ENCODE data around the gene PRDX2. TPM values are rescaled to one million over a fixed set of nuclear protein-coding genes. Genes with fewer than 3 reads are reported as not detected.

Gene PRDX2
- total RNA-seq, 1 experiment from 2014 or later: 271 TPM

DNA sequence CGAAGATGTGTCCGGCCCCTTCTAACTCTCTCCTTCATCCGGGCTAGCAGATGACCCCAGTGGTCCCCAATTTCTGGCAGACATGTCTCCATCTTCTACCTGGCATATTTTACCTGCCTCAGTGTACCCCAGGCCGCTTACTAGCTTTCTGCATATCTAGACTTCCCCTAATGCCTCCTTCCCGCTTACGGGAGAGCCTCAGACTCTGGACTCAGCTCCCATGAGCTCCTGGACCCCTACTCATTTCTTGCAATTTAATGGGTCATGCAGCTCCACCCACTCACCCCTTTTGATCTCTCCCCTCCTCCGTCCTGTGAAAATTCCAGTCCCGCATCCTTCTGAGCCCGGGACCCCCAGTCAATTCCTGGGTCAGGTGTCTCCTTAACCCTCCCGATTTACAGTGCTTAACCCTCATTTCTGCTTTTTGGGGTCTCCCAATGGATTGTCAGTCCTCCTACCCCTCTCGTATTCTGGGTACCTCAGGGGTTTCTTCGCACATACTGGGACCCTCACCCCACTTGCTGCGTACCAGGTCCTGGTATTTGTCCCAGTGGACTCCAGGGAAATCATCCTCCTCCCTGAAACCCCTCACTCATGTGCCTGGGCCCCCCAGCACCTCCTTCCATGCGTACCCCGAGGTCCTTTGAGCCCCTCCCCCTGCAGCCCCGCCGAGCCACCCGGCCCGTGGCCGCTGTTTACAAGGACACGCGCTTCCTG is 10.8 kb downstream of the PRDX2 start:
- Histone ChIP-seq H3K9me3 (ENCODE audit: insufficient read depth, low read depth) (no peaks in the 10 kb centered on the region), H3K9me2 (ENCODE audit: insufficient read depth) (no peaks in the 10 kb centered on the region), H3K4me3 (peak overlapping the region; percentile 73; the same call in 1 of the 2 replicates), H3K36me3 (ENCODE audit: low read depth) (no peaks in the 10 kb centered on the region; the same call in 1 of the 2 replicates), H4K20me1 (ENCODE audit: insufficient read depth) (peaks cover 18% of the 10 kb centered on the region), H3K27me3 (ENCODE audit: insufficient read depth, low read depth) (no peaks in the 10 kb centered on the region), H3K4me1 (replicated peaks; ENCODE audit: insufficient read depth) (peaks cover 60% of the 10 kb centered on the region), H3F3A (ENCODE audit: insufficient read depth, low read depth) (peaks cover 76% of the 10 kb centered on the region), H3K27ac (peak overlapping the region; percentile 86), H3K4me2 (peak overlapping the region; percentile 91), H2AFZ (no peak overlapping the region), H3K79me2 (ENCODE audit: low read depth) (peaks cover 52% of the 10 kb centered on the region)
- ChIA-PET POLR2A (ENCODE audit: unreplicated experiment) (interaction anchor here (0.8 to 3.8 kb wide), 4 partner anchors 8 to 1355 kb away, joined by 3 to 59 read pairs (median 12); partner anchors contain the start of gene PRKCSH), CTCF (interaction anchor here (0.6 to 0.9 kb wide), 2 partner anchors 8 to 103 kb away, joined by 3 to 10 read pairs; no protein-coding TSS in a partner anchor)
- TF ChIP-seq EZH2 (IDR thresholded peaks at IDR 0.05; ENCODE audit: low read depth): no peak
- TF ChIP-seq, protein P1, sequence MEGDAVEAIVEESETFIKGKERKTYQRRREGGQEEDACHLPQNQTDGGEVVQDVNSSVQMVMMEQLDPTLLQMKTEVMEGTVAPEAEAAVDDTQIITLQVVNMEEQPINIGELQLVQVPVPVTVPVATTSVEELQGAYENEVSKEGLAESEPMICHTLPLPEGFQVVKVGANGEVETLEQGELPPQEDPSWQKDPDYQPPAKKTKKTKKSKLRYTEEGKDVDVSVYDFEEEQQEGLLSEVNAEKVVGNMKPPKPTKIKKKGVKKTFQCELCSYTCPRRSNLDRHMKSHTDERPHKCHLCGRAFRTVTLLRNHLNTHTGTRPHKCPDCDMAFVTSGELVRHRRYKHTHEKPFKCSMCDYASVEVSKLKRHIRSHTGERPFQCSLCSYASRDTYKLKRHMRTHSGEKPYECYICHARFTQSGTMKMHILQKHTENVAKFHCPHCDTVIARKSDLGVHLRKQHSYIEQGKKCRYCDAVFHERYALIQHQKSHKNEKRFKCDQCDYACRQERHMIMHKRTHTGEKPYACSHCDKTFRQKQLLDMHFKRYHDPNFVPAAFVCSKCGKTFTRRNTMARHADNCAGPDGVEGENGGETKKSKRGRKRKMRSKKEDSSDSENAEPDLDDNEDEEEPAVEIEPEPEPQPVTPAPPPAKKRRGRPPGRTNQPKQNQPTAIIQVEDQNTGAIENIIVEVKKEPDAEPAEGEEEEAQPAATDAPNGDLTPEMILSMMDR (conservative IDR thresholded peaks at IDR 0.05): no peak
- DNase-seq: peak in 1 of 2 experiments; percentile 34
- intact Hi-C loops (cut with micrococcal nuclease; ENCODE audit: unreplicated experiment): no loop called here
- no TSS peak for BruUV-seq (replicated peaks)

DNA sequence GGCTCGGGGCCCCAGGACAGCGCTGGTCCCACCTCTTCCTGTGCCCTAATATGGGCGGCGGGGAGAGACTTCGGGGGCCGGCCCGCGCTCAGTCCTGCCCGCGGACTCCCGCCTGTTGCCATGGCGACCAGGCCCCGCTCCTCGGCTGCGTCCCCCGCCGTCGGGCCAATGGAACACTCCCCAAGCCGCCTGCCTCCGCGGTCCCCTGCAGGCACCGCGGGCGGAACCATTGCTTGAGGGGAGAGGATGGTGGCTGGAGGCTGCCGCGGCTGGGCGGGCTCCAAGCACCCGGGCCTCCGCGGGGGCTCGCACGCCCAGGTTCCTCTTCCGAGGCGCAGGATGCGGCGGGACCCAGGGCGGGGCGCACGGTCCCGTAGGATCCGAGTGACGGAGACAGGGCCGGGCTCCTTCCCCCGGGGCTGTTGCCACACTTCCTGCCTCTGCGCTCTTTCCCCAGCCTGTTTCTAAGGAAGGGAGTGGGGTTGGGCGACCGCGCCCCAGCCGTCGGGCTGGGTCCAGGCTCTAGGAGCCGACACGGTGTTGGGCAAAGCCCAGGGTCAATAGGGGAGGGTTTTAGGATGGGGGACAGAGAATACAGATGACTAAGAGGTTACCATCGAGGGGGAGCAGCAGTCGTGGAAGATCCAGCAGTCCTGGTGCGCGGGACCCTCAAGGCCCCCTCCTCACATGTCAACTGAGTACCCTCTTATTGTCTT is 11.5 kb downstream of the PRDX2 start:
- H3K4me3 ChIP-seq: peak overlapping the region; percentile 73; the same call in 1 of the 2 replicates
- peaks cover 61% of the 10 kb centered on the region for H3K4me1 ChIP-seq (replicated peaks; ENCODE audit: insufficient read depth)
- H2AFZ ChIP-seq: no peak overlapping the region
- ChIA-PET CTCF (no interaction called here), POLR2A (ENCODE audit: unreplicated experiment) (interaction anchor here (0.7 to 3.8 kb wide), 3 partner anchors 11 to 328 kb away, joined by 3 to 59 read pairs (median 18); no protein-coding TSS in a partner anchor)
- H3K79me2 ChIP-seq (ENCODE audit: low read depth): peaks cover 55% of the 10 kb centered on the region
- peaks cover 18% of the 10 kb centered on the region for H4K20me1 ChIP-seq (ENCODE audit: insufficient read depth)
- no peaks in the 10 kb centered on the region for H3K27me3 ChIP-seq (ENCODE audit: insufficient read depth, low read depth)
- no peak for TF ChIP-seq EZH2 (IDR thresholded peaks at IDR 0.05; ENCODE audit: low read depth)
- TF ChIP-seq, protein P1 (conservative IDR thresholded peaks at IDR 0.05): no peak
- H3F3A ChIP-seq (ENCODE audit: insufficient read depth, low read depth): peaks cover 79% of the 10 kb centered on the region
- H3K36me3 ChIP-seq (ENCODE audit: low read depth): no peaks in the 10 kb centered on the region; the same call in 1 of the 2 replicates
- intact Hi-C loops (cut with micrococcal nuclease; ENCODE audit: unreplicated experiment): loop anchor here (5.0 to 10.0 kb wide), 2 partner anchors 372 to 1055 kb away; no protein-coding TSS in a partner anchor
- BruUV-seq (replicated peaks): no TSS peak
- H3K9me2 ChIP-seq (ENCODE audit: insufficient read depth): no peaks in the 10 kb centered on the region
- no peaks in the 10 kb centered on the region for H3K9me3 ChIP-seq (ENCODE audit: insufficient read depth, low read depth)
- peak overlapping the region; percentile 86 for H3K27ac ChIP-seq
- DNase-seq: peak; percentile 92 to 98
- H3K4me2 ChIP-seq: peak overlapping the region; percentile 91
